Fibroblast of lung (primary cell): ENCODE measurements around the gene CARS1. TPM values are rescaled to one million over a fixed set of nuclear protein-coding genes. Genes with fewer than 3 reads are reported as not detected.

Experiments
- DNase-seq, 2 donors: peaks; one replicate each; pipeline versions ENCODE4 v3.0.0 to v3.0.0-alpha.2; 2010; ENCODE audit warnings: low read depth in 2 of 2
- H2AFZ ChIP-seq: 2 replicates; pipeline ENCODE4 v1.5.1; 2012; ENCODE audit warnings: low read length, control low read depth, inconsistent platforms
- H3K27ac ChIP-seq: 2 replicates; pipeline ENCODE4 v1.5.1; 2011; ENCODE audit warnings: low read length, control low read depth; ENCODE audit not compliant: insufficient read depth
- H3K27me3 ChIP-seq: 2 replicates; pipeline ENCODE4 v1.5.1; 2011; ENCODE audit warnings: mild to moderate bottlenecking, low read length; ENCODE audit not compliant: control insufficient read depth, insufficient read depth
- H3K36me3 ChIP-seq: 2 replicates; pipeline ENCODE4 v1.5.1; 2011; ENCODE audit warnings: low read length; ENCODE audit not compliant: control insufficient read depth, insufficient read depth
- H3K4me1 ChIP-seq: 2 replicates; pipeline ENCODE4 v1.5.1; 2011; ENCODE audit warnings: low read length; ENCODE audit not compliant: control insufficient read depth, insufficient read depth; ENCODE audit errors: extremely low read depth
- H3K4me2 ChIP-seq: 2 replicates; pipeline ENCODE4 v1.5.1; 2011; ENCODE audit warnings: low read length, control low read depth; ENCODE audit not compliant: insufficient read depth; ENCODE audit errors: extremely low read depth
- H3K4me3 ChIP-seq, 4 experiments: fragments of 200-600 bp in 1 of 4; sonication (generic) in 1 of 4; replicated peaks in 1 of 4; 2 replicates each; pipeline ENCODE4 v1.5.1; 2011 to 2016; ENCODE audit warnings: low read length in 4 of 4, low read depth in 3 of 4, mild to moderate bottlenecking in 3 of 4, control low read depth in 2 of 4, inconsistent platforms in 1 of 4, mixed read lengths in 1 of 4; ENCODE audit not compliant: insufficient read depth in 1 of 4; ENCODE audit errors: control extremely low read depth in 1 of 4
- H3K79me2 ChIP-seq: 2 replicates; pipeline ENCODE4 v1.5.1; 2012; ENCODE audit warnings: mild to moderate bottlenecking, low read length, inconsistent platforms; ENCODE audit not compliant: control insufficient read depth, insufficient read depth
- H3K9ac ChIP-seq: 2 replicates; pipeline ENCODE4 v1.5.1; 2011; ENCODE audit warnings: mild to moderate bottlenecking, low read length, control low read depth; ENCODE audit not compliant: insufficient read depth
- H3K9me3 ChIP-seq: 2 replicates; pipeline ENCODE4 v1.5.1; 2012; ENCODE audit warnings: low read depth, low read length; ENCODE audit not compliant: control insufficient read depth, insufficient read depth
- H4K20me1 ChIP-seq: 2 replicates; pipeline ENCODE4 v1.5.1; 2011; ENCODE audit warnings: low read length; ENCODE audit not compliant: control insufficient read depth, insufficient read depth; ENCODE audit errors: extremely low read depth
- EZH2 ChIP-seq: IDR thresholded peaks from 2 replicates; pipeline ENCODE4 v1.5.1; 2012; ENCODE audit warnings: low read length, control low read depth, mild to moderate bottlenecking; ENCODE audit errors: missing control alignments
- polyA plus RNA-seq, 2 donors: library from polyadenylated mRNA; depleted of rRNA in 1 of 2; stranded (reverse) in 1 of 2; unstranded in 1 of 2; fragments of >200 nt; gene quantifications; 2 replicates each; pipeline ENCODE4 v1.2.1, GENCODE V29; 2011 to 2012; ENCODE audit warnings: missing spikeins in 1 of 2
- total RNA-seq: library from RNA; depleted of rRNA; stranded (reverse); fragments of >200 nt; gene quantifications from 2 replicates; pipeline ENCODE4 v1.2.1, GENCODE V29; 2014
- TF ChIP-seq, protein P1 (sequence below), 2 donors: IDR thresholded peaks in 1 of 2; conservative IDR thresholded peaks in 1 of 2; 1 replicate in 1 of 2; 2 replicates in 1 of 2; pipeline ENCODE4 v1.5.1; 2011 to 2012; ENCODE audit warnings: low read length in 2 of 2, control low read depth in 1 of 2, inconsistent platforms in 1 of 2, low read depth in 1 of 2, mild to moderate bottlenecking in 1 of 2

Gene CARS1
- total and polyA plus RNA-seq, 2 donors (not counting 1 experiment from before 2014, with no cell fraction given) = 67.5 to 149 TPM

GRCh38 chr11:2991452-2992233, 65.6 kb downstream of the CARS1 start:
- Histone ChIP-seq H3K27me3 (no peaks in the 10 kb centered on the region), H4K20me1 (peaks cover 1% of the 10 kb centered on the region), H3K27ac (peak overlapping the region; percentile 75), H3K4me3 (peak overlapping the region; percentile 78 to 92 (median 86)), H3K9me3 (no peaks in the 10 kb centered on the region), H3K9ac (peak overlapping the region; percentile 80), H3K79me2 (peaks cover 51% of the 10 kb centered on the region), H3K36me3 (no peaks in the 10 kb centered on the region), H3K4me1 (no peaks in the 10 kb centered on the region), H2AFZ (peak overlapping the region; percentile 36), H3K4me2 (peak overlapping the region; percentile 78)
- TF ChIP-seq EZH2 = no peak
- TF ChIP-seq, protein P1, sequence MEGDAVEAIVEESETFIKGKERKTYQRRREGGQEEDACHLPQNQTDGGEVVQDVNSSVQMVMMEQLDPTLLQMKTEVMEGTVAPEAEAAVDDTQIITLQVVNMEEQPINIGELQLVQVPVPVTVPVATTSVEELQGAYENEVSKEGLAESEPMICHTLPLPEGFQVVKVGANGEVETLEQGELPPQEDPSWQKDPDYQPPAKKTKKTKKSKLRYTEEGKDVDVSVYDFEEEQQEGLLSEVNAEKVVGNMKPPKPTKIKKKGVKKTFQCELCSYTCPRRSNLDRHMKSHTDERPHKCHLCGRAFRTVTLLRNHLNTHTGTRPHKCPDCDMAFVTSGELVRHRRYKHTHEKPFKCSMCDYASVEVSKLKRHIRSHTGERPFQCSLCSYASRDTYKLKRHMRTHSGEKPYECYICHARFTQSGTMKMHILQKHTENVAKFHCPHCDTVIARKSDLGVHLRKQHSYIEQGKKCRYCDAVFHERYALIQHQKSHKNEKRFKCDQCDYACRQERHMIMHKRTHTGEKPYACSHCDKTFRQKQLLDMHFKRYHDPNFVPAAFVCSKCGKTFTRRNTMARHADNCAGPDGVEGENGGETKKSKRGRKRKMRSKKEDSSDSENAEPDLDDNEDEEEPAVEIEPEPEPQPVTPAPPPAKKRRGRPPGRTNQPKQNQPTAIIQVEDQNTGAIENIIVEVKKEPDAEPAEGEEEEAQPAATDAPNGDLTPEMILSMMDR (conservative IDR thresholded peaks at IDR 0.05 in 1 of 2, IDR thresholded peaks at IDR 0.05 in 1 of 2; ENCODE audit: low read depth in 1 of 2, low read length in 2 of 2) = no peak
- DNase-seq = peak; percentile 34 to 38

- H3K4me2 ChIP-seq = peak overlapping the region; percentile 78
- H3K9ac ChIP-seq = peak overlapping the region; percentile 80
- no peaks in the 10 kb centered on the region for H3K27me3 ChIP-seq
- H3K4me1 ChIP-seq = no peaks in the 10 kb centered on the region
- H3K79me2 ChIP-seq = peaks cover 59% of the 10 kb centered on the region
- peak overlapping the region; percentile 75 for H3K27ac ChIP-seq
- H4K20me1 ChIP-seq = peaks cover 1% of the 10 kb centered on the region
- no peak for TF ChIP-seq EZH2
- TF ChIP-seq, protein P1 (conservative IDR thresholded peaks at IDR 0.05 in 1 of 2, IDR thresholded peaks at IDR 0.05 in 1 of 2; ENCODE audit: low read depth in 1 of 2, low read length in 2 of 2) = no peak
- H3K36me3 ChIP-seq = no peaks in the 10 kb centered on the region
- peak overlapping the region; percentile 78 to 92 (median 86) for H3K4me3 ChIP-seq
- H2AFZ ChIP-seq = no peak overlapping the region
- no peaks in the 10 kb centered on the region for H3K9me3 ChIP-seq
- peak in 1 of 2 donors; percentile 9 for DNase-seq
Measured at GRCh38 chr11:2990617-2991451, 66.4 kb downstream of the CARS1 start.

- DNase-seq = no peak
- Histone ChIP-seq H3K9ac (no peak overlapping the region), H4K20me1 (peaks cover 1% of the 10 kb centered on the region), H2AFZ (no peak overlapping the region), H3K4me3 (peak overlapping the region; percentile 29 to 92 (median 82)), H3K27me3 (no peaks in the 10 kb centered on the region), H3K4me2 (peak overlapping the region; percentile 78), H3K36me3 (no peaks in the 10 kb centered on the region), H3K4me1 (no peaks in the 10 kb centered on the region), H3K79me2 (peaks cover 72% of the 10 kb centered on the region), H3K27ac (no peak overlapping the region), H3K9me3 (no peaks in the 10 kb centered on the region)
- TF ChIP-seq, protein P1 (conservative IDR thresholded peaks at IDR 0.05 in 1 of 2, IDR thresholded peaks at IDR 0.05 in 1 of 2; ENCODE audit: low read depth in 1 of 2, low read length in 2 of 2) = no peak
- no peak for TF ChIP-seq EZH2
Measured at GRCh38 chr11:2989551-2989950, 67.7 kb downstream of the CARS1 start.
